H1 (cell line): ENCODE measurements around the gene PSMG2. TPM values are rescaled to one million over a fixed set of nuclear protein-coding genes. Genes with fewer than 3 reads are reported as not detected.

Source experiments
- CTCF ChIA-PET: fragments of 300-600 bp; sonication (Branson Sonifier 250); formaldehyde crosslinking; loops from one replicate; lab custom pipeline; 2021; ENCODE audit not compliant: partially characterized antibody; lab: Charles Lee
- POLR2A ChIA-PET: fragments of 300-600 bp; sonication (Branson Sonifier 250); formaldehyde crosslinking; loops from one replicate; lab custom pipeline; 2021; ENCODE audit warnings: inconsistent platforms; ENCODE audit not compliant: partially characterized antibody; lab: Charles Lee
- DNase-seq, 2 experiments: peaks; one replicate each; pipeline versions ENCODE4 v3.0.0 to v3.0.0-alpha.2; 2010 to 2022; ENCODE audit warnings: low spot score in 2 of 2, low read depth in 1 of 2, mixed read lengths in 1 of 2
- FAIRE-seq: peaks from 2 replicates; lab custom pipeline; 2011; peaks lifted over from hg19 to GRCh38; lab: Jason Lieb, UNC
- H2AFZ ChIP-seq: 2 replicates; pipeline ENCODE4 v1.8.1; 2012; ENCODE audit warnings: low read length, inconsistent platforms
- H2AK5ac ChIP-seq: 2 replicates; pipeline ENCODE4 v1.6.1; 2013; ENCODE audit warnings: low read depth, low read length
- H2BK120ac ChIP-seq: replicated peaks from 2 replicates; pipeline ENCODE3; 2013; ENCODE audit warnings: low read depth, low read length, inconsistent platforms
- H2BK12ac ChIP-seq: 2 replicates; pipeline ENCODE4 v1.6.1; 2013; ENCODE audit warnings: low read depth, low read length
- H2BK15ac ChIP-seq: 2 replicates; pipeline ENCODE4 v1.6.1; 2013; ENCODE audit warnings: low read length
- H2BK20ac ChIP-seq: 2 replicates; pipeline ENCODE4 v1.6.1; 2013; ENCODE audit warnings: low read length
- H2BK5ac ChIP-seq: 2 replicates; pipeline ENCODE4 v1.6.1; 2013; ENCODE audit warnings: low read depth, low read length
- H3K14ac ChIP-seq: 2 replicates; pipeline ENCODE4 v1.6.1; 2013; ENCODE audit warnings: inconsistent platforms; ENCODE audit not compliant: insufficient read length
- H3K18ac ChIP-seq: 2 replicates; pipeline ENCODE4 v1.6.1; 2013; ENCODE audit warnings: low read length; ENCODE audit errors: extremely low read depth
- H3K23ac ChIP-seq: 2 replicates; pipeline ENCODE4 v1.6.1; 2013; ENCODE audit warnings: inconsistent platforms; ENCODE audit not compliant: insufficient read length
- H3K23me2 ChIP-seq: 2 replicates; pipeline ENCODE4 v1.6.1; 2013; ENCODE audit warnings: low read depth, low read length
- H3K27ac ChIP-seq: 2 replicates; pipeline ENCODE4 v1.6.1; 2011; ENCODE audit warnings: low read depth, low read length, inconsistent platforms
- H3K27me3 ChIP-seq, 4 experiments: replicated peaks in 1 of 4; 1 replicate in 1 of 4; 2 replicates in 3 of 4; pipeline versions ENCODE4 v1.6.1 to v1.8.1; 2011 to 2013; ENCODE audit warnings: low read length in 3 of 4, mild to moderate bottlenecking in 3 of 4, inconsistent platforms in 2 of 4, mixed read lengths in 2 of 4, moderate library complexity in 1 of 4; ENCODE audit not compliant: control insufficient read depth in 3 of 4, insufficient read depth in 3 of 4; ENCODE audit errors: extremely low read depth in 1 of 4
- H3K36me3 ChIP-seq, 4 experiments: 2 replicates each; pipeline versions ENCODE4 v1.6.1 to v1.8.1; 2011 to 2013; ENCODE audit warnings: mild to moderate bottlenecking in 4 of 4, low read length in 3 of 4, moderate library complexity in 2 of 4, control low read depth in 1 of 4, inconsistent platforms in 1 of 4; ENCODE audit not compliant: insufficient read depth in 4 of 4, control insufficient read depth in 2 of 4
- H3K4ac ChIP-seq: replicated peaks from 2 replicates; pipeline ENCODE3; 2013; ENCODE audit warnings: low read length, low read depth, mixed read lengths, inconsistent platforms; ENCODE audit not compliant: insufficient read length
- H3K4me1 ChIP-seq, 4 experiments: replicated peaks in 1 of 4; 1 replicate in 1 of 4; 2 replicates in 3 of 4; pipeline versions ENCODE4 v1.6.1 to v1.8.1; 2011 to 2013; ENCODE audit warnings: low read length in 3 of 4, inconsistent platforms in 2 of 4, mixed read lengths in 1 of 4; ENCODE audit not compliant: insufficient read depth in 4 of 4, control insufficient read depth in 3 of 4
- H3K4me2 ChIP-seq, 2 experiments: 2 replicates each; pipeline versions ENCODE4 v1.6.1 to v1.8.1; 2011 to 2013; ENCODE audit warnings: low read depth in 2 of 2, low read length in 2 of 2, control low read depth in 1 of 2, inconsistent platforms in 1 of 2, mild to moderate bottlenecking in 1 of 2; ENCODE audit not compliant: insufficient read depth in 1 of 2
- H3K4me3 ChIP-seq, 4 experiments: fragments of 200-600, 300-600 bp in 1 of 4; sonication (generic), shearing (Covaris generic), sonication (Bioruptor Twin) in 1 of 4; 2 replicates each; pipeline versions ENCODE4 v1.5.1 to v1.8.1; 2011 to 2016; ENCODE audit warnings: low read length in 4 of 4, low read depth in 3 of 4, control low read depth in 2 of 4, inconsistent platforms in 2 of 4, mild to moderate bottlenecking in 2 of 4, mixed read lengths in 1 of 4, moderate library complexity in 1 of 4; ENCODE audit not compliant: insufficient read depth in 2 of 4; ENCODE audit errors: extremely low read depth in 1 of 4
- H3K56ac ChIP-seq: replicated peaks from 2 replicates; pipeline ENCODE3; 2013; ENCODE audit warnings: low read depth, mild to moderate bottlenecking, mixed read lengths, low read length, inconsistent platforms; ENCODE audit not compliant: insufficient read length
- H3K79me1 ChIP-seq: 2 replicates; pipeline ENCODE4 v1.6.1; 2013; ENCODE audit warnings: low read depth, low read length, control low read depth
- H3K79me2 ChIP-seq, 2 experiments: 2 replicates each; pipeline versions ENCODE4 v1.6.1 to v1.8.1; 2012 to 2013; ENCODE audit warnings: low read length in 2 of 2, mild to moderate bottlenecking in 2 of 2, inconsistent platforms in 1 of 2; ENCODE audit not compliant: insufficient read depth in 2 of 2, control insufficient read depth in 1 of 2
- H3K9ac ChIP-seq, 4 experiments: replicated peaks in 1 of 4; 1 replicate in 1 of 4; 2 replicates in 3 of 4; pipeline versions ENCODE4 v1.6.1 to v1.8.1; 2011 to 2013; ENCODE audit warnings: low read depth in 3 of 4, low read length in 3 of 4, control low read depth in 2 of 4, mild to moderate bottlenecking in 2 of 4, moderate library complexity in 2 of 4, inconsistent platforms in 1 of 4; ENCODE audit errors: extremely low read depth in 1 of 4
- H3K9me3 ChIP-seq, 2 experiments: 2 replicates each; pipeline versions ENCODE4 v1.6.1 to v1.8.1; 2012 to 2013; ENCODE audit warnings: mild to moderate bottlenecking in 2 of 2, moderate library complexity in 2 of 2, control low read depth in 1 of 2, inconsistent platforms in 1 of 2, low read depth in 1 of 2, low read length in 1 of 2, mixed read lengths in 1 of 2; ENCODE audit not compliant: insufficient read depth in 2 of 2
- H4K20me1 ChIP-seq, 2 experiments: replicated peaks in 1 of 2; 2 replicates each; pipeline versions ENCODE3 to v1.8.1; 2011 to 2013; ENCODE audit warnings: inconsistent platforms in 2 of 2, low read length in 2 of 2, mild to moderate bottlenecking in 1 of 2; ENCODE audit not compliant: insufficient read depth in 2 of 2, control insufficient read depth in 1 of 2
- H4K5ac ChIP-seq: 2 replicates; pipeline ENCODE4 v1.6.1; 2013; ENCODE audit warnings: low read length, low read depth, mixed read lengths, inconsistent platforms; ENCODE audit not compliant: insufficient read length
- H4K8ac ChIP-seq: 2 replicates; pipeline ENCODE4 v1.8.0; 2013; ENCODE audit warnings: mild to moderate bottlenecking, moderate library complexity, low read length, inconsistent platforms; ENCODE audit not compliant: insufficient read depth; ENCODE audit errors: extremely low read depth
- H4K91ac ChIP-seq: replicated peaks from 2 replicates; pipeline ENCODE3; 2013; ENCODE audit warnings: low read length, mixed read lengths, inconsistent platforms; ENCODE audit not compliant: insufficient read length
- BCL11A ChIP-seq, 2 experiments: IDR thresholded peaks; one replicate each; pipeline ENCODE4 v1.6.1; 2011; ENCODE audit warnings: low read depth in 2 of 2, low read length in 2 of 2, mild to moderate bottlenecking in 2 of 2
- CTCF ChIP-seq, 3 experiments: IDR thresholded peaks; 1 replicate in 2 of 3; 2 replicates in 1 of 3; pipeline versions ENCODE4 v1.5.1 to v1.6.1; 2011; ENCODE audit warnings: low read length in 3 of 3, mild to moderate bottlenecking in 3 of 3, inconsistent platforms in 2 of 3, low read depth in 1 of 3, moderate library complexity in 1 of 3; ENCODE audit not compliant: insufficient read depth in 1 of 3; ENCODE audit errors: control extremely low read depth in 1 of 3
- RAD21 ChIP-seq, 2 experiments: IDR thresholded peaks in 1 of 2; conservative IDR thresholded peaks in 1 of 2; 2 replicates each; pipeline ENCODE4 v1.6.1; 2011; ENCODE audit warnings: low read depth in 2 of 2, low read length in 2 of 2, improper control_type of control experiment in 1 of 2, inconsistent platforms in 1 of 2, mild to moderate bottlenecking in 1 of 2, moderate library complexity in 1 of 2
- WGBS, 2 experiments: shearing (Covaris generic) in 1 of 2; methylation state at CpG; one replicate each; pipeline versions ENCODE4 v1.1.6 to v1.1.7; 2013 to 2015; ENCODE audit warnings: low lambda C conversion rate in 2 of 2, mixed read lengths in 2 of 2, inconsistent platforms in 1 of 2, low coverage in 1 of 2, missing lambda C conversion rate in 1 of 2; ENCODE audit not compliant: insufficient replicate concordance in 2 of 2, insufficient coverage in 1 of 2, insufficient read length in 1 of 2; ENCODE audit errors: extremely low coverage in 1 of 2, missing lambda C conversion rate in 1 of 2; 5-methylcytosine and 5-hydroxymethylcytosine counted together
- polyA plus RNA-seq, 7 experiments: library from polyadenylated mRNA; depleted of rRNA in 3 of 7; stranded (reverse) in 5 of 7; unstranded in 2 of 7; fragments of >200 nt in 5 of 7; fragments of 200-250 nt in 2 of 7; gene quantifications; 1 replicate in 5 of 7; 2 replicates in 1 of 7; 4 replicates in 1 of 7; pipeline versions ENCODE4 v1.2.1 to v1.2.3, GENCODE V29; 2011 to 2013; ENCODE audit warnings: missing spikeins in 2 of 7, mixed read lengths in 2 of 7
- total RNA-seq: library from RNA; stranded (reverse); fragmentation: NEBNext Ultra II Directional; extraction: Animal tissue kit (Norgen Biotek cat#: 25700); gene quantifications from 2 replicates; pipeline ENCODE4 v1.2.1, GENCODE V29; 2021

Gene PSMG2
- total and polyA plus RNA-seq, 2 of the 8 experiments (the other 6 are each of a cell fraction or from before 2014, with no cell fraction given), result 52.9 to 79.3 TPM

- H4K20me1 ChIP-seq, result no peaks in the 10 kb centered on the region
- H2BK5ac ChIP-seq, result no peak overlapping the region
- no peak overlapping the region for H2BK20ac ChIP-seq
- no peak for FAIRE-seq
- no peak overlapping the region for H2AFZ ChIP-seq
- TF ChIP-seq BCL11A (IDR thresholded peaks at IDR 0.05; ENCODE audit: low read depth in 2 of 2, low read length in 2 of 2), result no peak
- TF ChIP-seq RAD21 (IDR thresholded peaks at IDR 0.05 in 1 of 2, conservative IDR thresholded peaks at IDR 0.05 in 1 of 2; ENCODE audit: low read depth in 2 of 2, low read length in 2 of 2), result peak; percentile 43 to 49
- TF ChIP-seq CTCF (IDR thresholded peaks at IDR 0.05; ENCODE audit: control extremely low read depth in 1 of 3, insufficient read depth in 1 of 3, low read depth in 1 of 3, low read length in 3 of 3), result peak in 1 of 3 experiments; percentile 20; a peak in 2 of 4 replicates
- POLR2A ChIA-PET, result interaction anchor here (1.3 kb wide), 1 partner anchor 40 kb away, joined by 3 read pairs; no protein-coding TSS in a partner anchor
- no peak overlapping the region for H3K9ac ChIP-seq
- H3K4me2 ChIP-seq, result no peak overlapping the region
- no peak overlapping the region for H3K4ac ChIP-seq
- H3K14ac ChIP-seq, result no peak overlapping the region
- no peaks in the 10 kb centered on the region for H3K79me2 ChIP-seq
- no peak overlapping the region for H3K4me3 ChIP-seq
- H3K79me1 ChIP-seq, result no peaks in the 10 kb centered on the region
- H3K23me2 ChIP-seq, result no peaks in the 10 kb centered on the region
- no peaks in the 10 kb centered on the region; a peak in 1 of 7 replicates for H3K4me1 ChIP-seq
- H3K23ac ChIP-seq, result no peak overlapping the region
- CTCF ChIA-PET, result interaction anchor here (0.6 to 2.7 kb wide), 10 partner anchors 9 to 190 kb away, joined by 3 to 14 read pairs (median 4); no protein-coding TSS in a partner anchor
- H4K91ac ChIP-seq, result no peak overlapping the region
- no peak overlapping the region for H2BK15ac ChIP-seq
- no peak overlapping the region for H2BK12ac ChIP-seq
- no peak overlapping the region for H3K27ac ChIP-seq
- no peak overlapping the region for H2AK5ac ChIP-seq
- H3K18ac ChIP-seq, result no peak overlapping the region
- DNase-seq, result no peak
- WGBS, 2 experiments, result 0% methylated on average over 2 of the region's 2 CpGs; no CpG with 5 or more reads in 1 of the 2 experiments
- no peaks in the 10 kb centered on the region for H3K27me3 ChIP-seq
- no peak overlapping the region for H3K56ac ChIP-seq
- H2BK120ac ChIP-seq, result no peak overlapping the region
- no peaks in the 10 kb centered on the region for H3K9me3 ChIP-seq
- no peak overlapping the region for H4K5ac ChIP-seq
- H4K8ac ChIP-seq, result no peak overlapping the region
- H3K36me3 ChIP-seq, result no peaks in the 10 kb centered on the region
These were observed 41.3 kb downstream of the PSMG2 start for GRCh38 chr18:12744103-12744502.
